Measurements from ENCODE around the gene ACBD4.

GRCh38 chr17:45146890-45147580 is 11.5 kb downstream of the ACBD4 start:
- TF ChIP-seq, protein P1, sequence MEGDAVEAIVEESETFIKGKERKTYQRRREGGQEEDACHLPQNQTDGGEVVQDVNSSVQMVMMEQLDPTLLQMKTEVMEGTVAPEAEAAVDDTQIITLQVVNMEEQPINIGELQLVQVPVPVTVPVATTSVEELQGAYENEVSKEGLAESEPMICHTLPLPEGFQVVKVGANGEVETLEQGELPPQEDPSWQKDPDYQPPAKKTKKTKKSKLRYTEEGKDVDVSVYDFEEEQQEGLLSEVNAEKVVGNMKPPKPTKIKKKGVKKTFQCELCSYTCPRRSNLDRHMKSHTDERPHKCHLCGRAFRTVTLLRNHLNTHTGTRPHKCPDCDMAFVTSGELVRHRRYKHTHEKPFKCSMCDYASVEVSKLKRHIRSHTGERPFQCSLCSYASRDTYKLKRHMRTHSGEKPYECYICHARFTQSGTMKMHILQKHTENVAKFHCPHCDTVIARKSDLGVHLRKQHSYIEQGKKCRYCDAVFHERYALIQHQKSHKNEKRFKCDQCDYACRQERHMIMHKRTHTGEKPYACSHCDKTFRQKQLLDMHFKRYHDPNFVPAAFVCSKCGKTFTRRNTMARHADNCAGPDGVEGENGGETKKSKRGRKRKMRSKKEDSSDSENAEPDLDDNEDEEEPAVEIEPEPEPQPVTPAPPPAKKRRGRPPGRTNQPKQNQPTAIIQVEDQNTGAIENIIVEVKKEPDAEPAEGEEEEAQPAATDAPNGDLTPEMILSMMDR (IDR thresholded peaks at IDR 0.05 in 4 of 5, conservative IDR thresholded peaks at IDR 0.05 in 1 of 5): no peak
- TF ChIP-seq POLR2A (IDR thresholded peaks at IDR 0.05): no peak

Data from gastrocnemius medialis (tissue), 4 donors.